GM10266 (cell line): Measurements from ENCODE around the gene CCNY.

Source experiments
- DNase-seq: peaks from one replicate; pipeline ENCODE4 v3.0.0; 2012; ENCODE audit errors: extremely low spot score
- CTCF ChIP-seq: IDR thresholded peaks from 2 replicates; pipeline ENCODE4 v1.5.1; 2012; ENCODE audit warnings: mild to moderate bottlenecking, low read depth; ENCODE audit not compliant: control insufficient read depth, insufficient read depth; ENCODE audit errors: missing control alignments

Gene CCNY

GRCh38 chr10:35607475-35608327 lies 271.4 kb downstream of the CCNY start:
- TF ChIP-seq CTCF: no peak
- no peak for DNase-seq

- TF ChIP-seq CTCF: no peak
- DNase-seq: no peak
These were observed 272.0 kb downstream of the CCNY start for GRCh38 chr10:35608328-35608672.

- no peak for DNase-seq
- TF ChIP-seq CTCF: peak; percentile 2
These were observed 275.4 kb downstream of the CCNY start for GRCh38 chr10:35611750-35612149.

- no peak for DNase-seq
- no peak for TF ChIP-seq CTCF
These were observed 276.2 kb downstream of the CCNY start for GRCh38 chr10:35612385-35613106.

GRCh38 chr10:35613107-35613440 lies 276.8 kb downstream of the CCNY start:
- no peak for DNase-seq
- TF ChIP-seq CTCF: no peak

- TF ChIP-seq CTCF: no peak
- DNase-seq: no peak
These were observed 277.4 kb downstream of the CCNY start for GRCh38 chr10:35613597-35614226.

GRCh38 chr10:35614312-35614711 lies 278.0 kb downstream of the CCNY start:
- no peak for TF ChIP-seq CTCF
- no peak for DNase-seq
